Neural progenitor cell (in vitro differentiated cells): ENCODE data around the gene GNAZ. TPM values are rescaled to one million over a fixed set of nuclear protein-coding genes. Genes with fewer than 3 reads are reported as not detected.

Source experiments
- DNase-seq: peaks from one replicate; pipeline ENCODE4 v3.0.0-alpha.2; 2016; ENCODE audit warnings: low spot score
- H2AFZ ChIP-seq: fragments of 200-600 bp; sonication (generic); replicated peaks from 2 replicates; pipeline ENCODE4 v1.6.1; 2016; ENCODE audit warnings: antibody characterized with exemption
- H3F3A ChIP-seq: fragments of 200-600 bp; sonication (generic); 2 replicates; pipeline ENCODE4 v1.6.1; 2016; ENCODE audit warnings: antibody characterized with exemption, low read depth
- H3K27ac ChIP-seq: fragments of 200-600 bp; sonication (generic); 2 replicates; pipeline ENCODE4 v1.5.1; 2016; ENCODE audit warnings: mild to moderate bottlenecking
- H3K27me3 ChIP-seq: fragments of 200-600 bp; sonication (generic); 2 replicates; pipeline ENCODE4 v1.6.1; 2016; ENCODE audit warnings: mild to moderate bottlenecking, moderate library complexity
- H3K36me3 ChIP-seq: fragments of 200-600 bp; sonication (generic); 2 replicates; pipeline ENCODE4 v1.5.1; 2016
- H3K4me1 ChIP-seq: fragments of 200-600 bp; sonication (generic); 2 replicates; pipeline ENCODE4 v1.6.1; 2016; ENCODE audit warnings: mixed run types
- H3K4me2 ChIP-seq: fragments of 200-600 bp; sonication (generic); 2 replicates; pipeline ENCODE4 v1.6.1; 2016
- H3K4me3 ChIP-seq: fragments of 200-600 bp; sonication (generic); 2 replicates; pipeline ENCODE4 v1.5.1; 2016
- H3K79me2 ChIP-seq: fragments of 200-600 bp; sonication (generic); 2 replicates; pipeline ENCODE4 v1.6.1; 2016; ENCODE audit warnings: low read depth
- H3K9ac ChIP-seq: fragments of 200-600 bp; sonication (generic); 2 replicates; pipeline ENCODE4 v1.6.1; 2016
- H3K9me3 ChIP-seq: fragments of 200-600 bp; sonication (generic); 2 replicates; pipeline ENCODE4 v1.5.1; 2016; ENCODE audit warnings: low read depth
- H4K20me1 ChIP-seq: fragments of 200-600 bp; sonication (generic); 2 replicates; pipeline ENCODE4 v1.6.1; 2016; ENCODE audit warnings: low read depth
- H3K27ac Mint-ChIP-seq: 3 replicates; pipeline ENCODE4 v1.8.0; 2021; ENCODE audit warnings: mixed read lengths
- H3K27me3 Mint-ChIP-seq: 2 replicates; pipeline ENCODE4 v1.8.0; 2022; ENCODE audit warnings: low read depth, mild to moderate bottlenecking, inconsistent platforms, moderate library complexity, mixed read lengths; ENCODE audit not compliant: insufficient read depth
- H3K36me3 Mint-ChIP-seq: 3 replicates; pipeline ENCODE4 v1.8.0; 2021; ENCODE audit warnings: mixed read lengths
- H3K4me1 Mint-ChIP-seq: 3 replicates; pipeline ENCODE4 v1.8.0; 2021; ENCODE audit warnings: mixed read lengths
- H3K4me3 Mint-ChIP-seq: 3 replicates; pipeline ENCODE4 v1.8.0; 2021; ENCODE audit warnings: mild to moderate bottlenecking, moderate library complexity, mixed read lengths
- H3K9me3 Mint-ChIP-seq: 3 replicates; pipeline ENCODE4 v1.8.0; 2020; ENCODE audit warnings: mixed read lengths
- CTCF ChIP-seq: fragments of 200-600 bp; sonication (generic); IDR thresholded peaks from 2 replicates; pipeline ENCODE4 v1.5.1; 2017; ENCODE audit warnings: antibody characterized with exemption, mild to moderate bottlenecking
- small RNA-seq: library from RNA; depleted of rRNA; stranded (forward); fragments of <200 nt; gene quantifications from one replicate; pipeline ENCODE3, GENCODE V24; 2015
- total RNA-seq: library from RNA; depleted of rRNA; stranded (reverse); fragments of >200 nt; gene quantifications from 2 replicates; pipeline ENCODE4 v1.2.3, GENCODE V29; 2015; ENCODE audit warnings: low replicate concordance

GNAZ gene
- total RNA-seq, 1 donor from 2014 or later, result 16.5 TPM

- peaks cover 2% of the 10 kb centered on the region for H3K9me3 Mint-ChIP-seq
- no peak overlapping the region for H2AFZ ChIP-seq
These were observed 98.7 kb downstream of the GNAZ start for GRCh38 chr22:23169043-23169406.

More at GRCh38 chr22:23169043-23169406, 98.7 kb downstream of the GNAZ start:
- H4K20me1 ChIP-seq, result no peaks in the 10 kb centered on the region
- no peaks in the 10 kb centered on the region for H3K36me3 ChIP-seq
- no peak for DNase-seq
- H3K36me3 Mint-ChIP-seq, result no peaks in the 10 kb centered on the region
- peaks cover 46% of the 10 kb centered on the region for H3K4me1 Mint-ChIP-seq
- no peak overlapping the region for H3K27ac ChIP-seq
- peak overlapping the region; percentile 92 for H3K27ac Mint-ChIP-seq
- H3K27me3 ChIP-seq, result no peaks in the 10 kb centered on the region
- no peaks in the 10 kb centered on the region for H3F3A ChIP-seq
- peaks cover 6% of the 10 kb centered on the region for H3K27me3 Mint-ChIP-seq
- no peak for TF ChIP-seq CTCF
- H3K4me3 Mint-ChIP-seq, result no peak overlapping the region
- no peak overlapping the region for H3K9ac ChIP-seq
- no peaks in the 10 kb centered on the region for H3K79me2 ChIP-seq
- peaks cover 21% of the 10 kb centered on the region for H3K4me1 ChIP-seq
- no peaks in the 10 kb centered on the region for H3K9me3 ChIP-seq
- H3K4me3 ChIP-seq, result no peak overlapping the region
- no peak overlapping the region for H3K4me2 ChIP-seq

Small RNA genes within 50 kb of the gene (small RNA-seq; reads per million reads assigned to genes)
- gene RF00017 (not detected), gene RF00066 (not detected)

Other genes starting within 250 kb of the GNAZ start
- gene IGLL5, start 182.7 kb upstream of the GNAZ start, total RNA-seq, result not detected in 2 replicates
- gene RSPH14, start 71.5 kb downstream of the GNAZ start, total RNA-seq, result 0.43 and 2.0 TPM in 2 replicates
- 2.1 and 2.9 TPM in 2 replicates for gene RAB36, start 75.0 kb downstream of the GNAZ start, total RNA-seq
- gene BCR, start 110.0 kb downstream of the GNAZ start, total RNA-seq, result 35.5 and 36.0 TPM in 2 replicates